H1 (cell line): ENCODE data around the gene DISP3. TPM values are rescaled to one million over a fixed set of nuclear protein-coding genes. Genes with fewer than 3 reads are reported as not detected.

ENCODE experiments used
- CTCF ChIA-PET: fragments of 300-600 bp; sonication (Branson Sonifier 250); formaldehyde crosslinking; loops from one replicate; lab custom pipeline; 2021; ENCODE audit not compliant: partially characterized antibody; lab: Charles Lee
- POLR2A ChIA-PET: fragments of 300-600 bp; sonication (Branson Sonifier 250); formaldehyde crosslinking; loops from one replicate; lab custom pipeline; 2021; ENCODE audit warnings: inconsistent platforms; ENCODE audit not compliant: partially characterized antibody; lab: Charles Lee
- DNase-seq, 2 experiments: peaks; one replicate each; pipeline versions ENCODE4 v3.0.0 to v3.0.0-alpha.2; 2010 to 2022; ENCODE audit warnings: low spot score in 2 of 2, low read depth in 1 of 2, mixed read lengths in 1 of 2
- FAIRE-seq: peaks from 2 replicates; lab custom pipeline; 2011; peaks lifted over from hg19 to GRCh38; lab: Jason Lieb, UNC
- H2AFZ ChIP-seq: 2 replicates; pipeline ENCODE4 v1.8.1; 2012; ENCODE audit warnings: low read length, inconsistent platforms
- H2AK5ac ChIP-seq: 2 replicates; pipeline ENCODE4 v1.6.1; 2013; ENCODE audit warnings: low read depth, low read length
- H2BK120ac ChIP-seq: replicated peaks from 2 replicates; pipeline ENCODE3; 2013; ENCODE audit warnings: low read depth, low read length, inconsistent platforms
- H2BK12ac ChIP-seq: 2 replicates; pipeline ENCODE4 v1.6.1; 2013; ENCODE audit warnings: low read depth, low read length
- H2BK15ac ChIP-seq: 2 replicates; pipeline ENCODE4 v1.6.1; 2013; ENCODE audit warnings: low read length
- H2BK20ac ChIP-seq: 2 replicates; pipeline ENCODE4 v1.6.1; 2013; ENCODE audit warnings: low read length
- H2BK5ac ChIP-seq: 2 replicates; pipeline ENCODE4 v1.6.1; 2013; ENCODE audit warnings: low read depth, low read length
- H3K14ac ChIP-seq: 2 replicates; pipeline ENCODE4 v1.6.1; 2013; ENCODE audit warnings: inconsistent platforms; ENCODE audit not compliant: insufficient read length
- H3K18ac ChIP-seq: 2 replicates; pipeline ENCODE4 v1.6.1; 2013; ENCODE audit warnings: low read length; ENCODE audit errors: extremely low read depth
- H3K23ac ChIP-seq: 2 replicates; pipeline ENCODE4 v1.6.1; 2013; ENCODE audit warnings: inconsistent platforms; ENCODE audit not compliant: insufficient read length
- H3K23me2 ChIP-seq: 2 replicates; pipeline ENCODE4 v1.6.1; 2013; ENCODE audit warnings: low read depth, low read length
- H3K27ac ChIP-seq: 2 replicates; pipeline ENCODE4 v1.6.1; 2011; ENCODE audit warnings: low read depth, low read length, inconsistent platforms
- H3K27me3 ChIP-seq, 4 experiments: replicated peaks in 1 of 4; 1 replicate in 1 of 4; 2 replicates in 3 of 4; pipeline versions ENCODE4 v1.6.1 to v1.8.1; 2011 to 2013; ENCODE audit warnings: low read length in 3 of 4, mild to moderate bottlenecking in 3 of 4, inconsistent platforms in 2 of 4, mixed read lengths in 2 of 4, moderate library complexity in 1 of 4; ENCODE audit not compliant: control insufficient read depth in 3 of 4, insufficient read depth in 3 of 4; ENCODE audit errors: extremely low read depth in 1 of 4
- H3K36me3 ChIP-seq, 4 experiments: 2 replicates each; pipeline versions ENCODE4 v1.6.1 to v1.8.1; 2011 to 2013; ENCODE audit warnings: mild to moderate bottlenecking in 4 of 4, low read length in 3 of 4, moderate library complexity in 2 of 4, control low read depth in 1 of 4, inconsistent platforms in 1 of 4; ENCODE audit not compliant: insufficient read depth in 4 of 4, control insufficient read depth in 2 of 4
- H3K4ac ChIP-seq: replicated peaks from 2 replicates; pipeline ENCODE3; 2013; ENCODE audit warnings: low read length, low read depth, mixed read lengths, inconsistent platforms; ENCODE audit not compliant: insufficient read length
- H3K4me1 ChIP-seq, 4 experiments: replicated peaks in 1 of 4; 1 replicate in 1 of 4; 2 replicates in 3 of 4; pipeline versions ENCODE4 v1.6.1 to v1.8.1; 2011 to 2013; ENCODE audit warnings: low read length in 3 of 4, inconsistent platforms in 2 of 4, mixed read lengths in 1 of 4; ENCODE audit not compliant: insufficient read depth in 4 of 4, control insufficient read depth in 3 of 4
- H3K4me2 ChIP-seq, 2 experiments: 2 replicates each; pipeline versions ENCODE4 v1.6.1 to v1.8.1; 2011 to 2013; ENCODE audit warnings: low read depth in 2 of 2, low read length in 2 of 2, control low read depth in 1 of 2, inconsistent platforms in 1 of 2, mild to moderate bottlenecking in 1 of 2; ENCODE audit not compliant: insufficient read depth in 1 of 2
- H3K4me3 ChIP-seq, 4 experiments: fragments of 200-600, 300-600 bp in 1 of 4; sonication (generic), shearing (Covaris generic), sonication (Bioruptor Twin) in 1 of 4; 2 replicates each; pipeline versions ENCODE4 v1.5.1 to v1.8.1; 2011 to 2016; ENCODE audit warnings: low read length in 4 of 4, low read depth in 3 of 4, control low read depth in 2 of 4, inconsistent platforms in 2 of 4, mild to moderate bottlenecking in 2 of 4, mixed read lengths in 1 of 4, moderate library complexity in 1 of 4; ENCODE audit not compliant: insufficient read depth in 2 of 4; ENCODE audit errors: extremely low read depth in 1 of 4
- H3K56ac ChIP-seq: replicated peaks from 2 replicates; pipeline ENCODE3; 2013; ENCODE audit warnings: low read depth, mild to moderate bottlenecking, mixed read lengths, low read length, inconsistent platforms; ENCODE audit not compliant: insufficient read length
- H3K79me1 ChIP-seq: 2 replicates; pipeline ENCODE4 v1.6.1; 2013; ENCODE audit warnings: low read depth, low read length, control low read depth
- H3K79me2 ChIP-seq, 2 experiments: 2 replicates each; pipeline versions ENCODE4 v1.6.1 to v1.8.1; 2012 to 2013; ENCODE audit warnings: low read length in 2 of 2, mild to moderate bottlenecking in 2 of 2, inconsistent platforms in 1 of 2; ENCODE audit not compliant: insufficient read depth in 2 of 2, control insufficient read depth in 1 of 2
- H3K9ac ChIP-seq, 4 experiments: replicated peaks in 1 of 4; 1 replicate in 1 of 4; 2 replicates in 3 of 4; pipeline versions ENCODE4 v1.6.1 to v1.8.1; 2011 to 2013; ENCODE audit warnings: low read depth in 3 of 4, low read length in 3 of 4, control low read depth in 2 of 4, mild to moderate bottlenecking in 2 of 4, moderate library complexity in 2 of 4, inconsistent platforms in 1 of 4; ENCODE audit errors: extremely low read depth in 1 of 4
- H3K9me3 ChIP-seq, 2 experiments: 2 replicates each; pipeline versions ENCODE4 v1.6.1 to v1.8.1; 2012 to 2013; ENCODE audit warnings: mild to moderate bottlenecking in 2 of 2, moderate library complexity in 2 of 2, control low read depth in 1 of 2, inconsistent platforms in 1 of 2, low read depth in 1 of 2, low read length in 1 of 2, mixed read lengths in 1 of 2; ENCODE audit not compliant: insufficient read depth in 2 of 2
- H4K20me1 ChIP-seq, 2 experiments: replicated peaks in 1 of 2; 2 replicates each; pipeline versions ENCODE3 to v1.8.1; 2011 to 2013; ENCODE audit warnings: inconsistent platforms in 2 of 2, low read length in 2 of 2, mild to moderate bottlenecking in 1 of 2; ENCODE audit not compliant: insufficient read depth in 2 of 2, control insufficient read depth in 1 of 2
- H4K5ac ChIP-seq: 2 replicates; pipeline ENCODE4 v1.6.1; 2013; ENCODE audit warnings: low read length, low read depth, mixed read lengths, inconsistent platforms; ENCODE audit not compliant: insufficient read length
- H4K8ac ChIP-seq: 2 replicates; pipeline ENCODE4 v1.8.0; 2013; ENCODE audit warnings: mild to moderate bottlenecking, moderate library complexity, low read length, inconsistent platforms; ENCODE audit not compliant: insufficient read depth; ENCODE audit errors: extremely low read depth
- H4K91ac ChIP-seq: replicated peaks from 2 replicates; pipeline ENCODE3; 2013; ENCODE audit warnings: low read length, mixed read lengths, inconsistent platforms; ENCODE audit not compliant: insufficient read length
- KDM4A ChIP-seq: IDR thresholded peaks from one replicate; pipeline ENCODE4 v1.7.1; 2012; ENCODE audit warnings: low read depth, mild to moderate bottlenecking, moderate library complexity, low read length, inconsistent platforms; ENCODE audit not compliant: severe bottlenecking
- SRF ChIP-seq: IDR thresholded peaks from 2 replicates; pipeline ENCODE4 v1.6.1; 2011; ENCODE audit warnings: mild to moderate bottlenecking, low read depth, low read length, moderate library complexity
- WGBS, 2 experiments: shearing (Covaris generic) in 1 of 2; methylation state at CpG; one replicate each; pipeline versions ENCODE4 v1.1.6 to v1.1.7; 2013 to 2015; ENCODE audit warnings: low lambda C conversion rate in 2 of 2, mixed read lengths in 2 of 2, inconsistent platforms in 1 of 2, low coverage in 1 of 2, missing lambda C conversion rate in 1 of 2; ENCODE audit not compliant: insufficient replicate concordance in 2 of 2, insufficient coverage in 1 of 2, insufficient read length in 1 of 2; ENCODE audit errors: extremely low coverage in 1 of 2, missing lambda C conversion rate in 1 of 2; 5-methylcytosine and 5-hydroxymethylcytosine counted together
- polyA plus RNA-seq, 7 experiments: library from polyadenylated mRNA; depleted of rRNA in 3 of 7; stranded (reverse) in 5 of 7; unstranded in 2 of 7; fragments of >200 nt in 5 of 7; fragments of 200-250 nt in 2 of 7; gene quantifications; 1 replicate in 5 of 7; 2 replicates in 1 of 7; 4 replicates in 1 of 7; pipeline versions ENCODE4 v1.2.1 to v1.2.3, GENCODE V29; 2011 to 2013; ENCODE audit warnings: missing spikeins in 2 of 7, mixed read lengths in 2 of 7
- total RNA-seq: library from RNA; stranded (reverse); fragmentation: NEBNext Ultra II Directional; extraction: Animal tissue kit (Norgen Biotek cat#: 25700); gene quantifications from 2 replicates; pipeline ENCODE4 v1.2.1, GENCODE V29; 2021

DISP3 gene
- total and polyA plus RNA-seq, 2 of the 8 experiments (the other 6 are each of a cell fraction or from before 2014, with no cell fraction given) = 3.4 to 4.6 TPM

DNA sequence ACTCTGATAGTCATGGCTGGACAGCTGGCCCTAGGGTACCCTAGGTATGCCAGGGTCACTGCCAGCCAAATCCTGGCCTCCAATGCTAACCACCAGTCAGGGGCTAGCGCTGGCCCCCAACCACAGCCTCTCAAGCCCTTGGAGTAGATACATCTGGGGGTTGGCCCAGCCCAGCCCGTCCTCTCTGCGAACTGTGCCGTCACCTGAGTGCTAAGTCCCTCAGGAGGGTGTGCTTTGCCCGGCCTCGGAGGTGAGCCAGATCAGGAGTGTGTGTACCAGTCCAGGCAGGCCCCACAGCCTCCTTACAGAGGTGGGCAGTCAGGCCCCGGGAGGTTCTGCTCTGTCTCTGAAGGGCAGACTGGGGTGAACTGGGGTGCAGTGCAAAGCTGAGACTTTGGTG, 34.0 kb upstream of the DISP3 start:
- H3K27ac ChIP-seq = no peak overlapping the region
- POLR2A ChIA-PET = no interaction called here
- TF ChIP-seq SRF (no peak), KDM4A (no peak)

More for the DNA sequence above, 34.0 kb upstream of the DISP3 start:
- Histone ChIP-seq H2BK5ac (no peak overlapping the region), H3K4ac (no peak overlapping the region), H3K18ac (no peak overlapping the region), H2AK5ac (no peak overlapping the region), H3K23ac (no peak overlapping the region), H2BK20ac (no peak overlapping the region), H3K4me1 (no peaks in the 10 kb centered on the region; a peak in 2 of 7 replicates), H2AFZ (no peak overlapping the region), H3K23me2 (no peaks in the 10 kb centered on the region; the same call in 1 of the 2 replicates), H2BK15ac (no peak overlapping the region), H4K5ac (no peak overlapping the region), H3K14ac (no peak overlapping the region), H2BK120ac (no peak overlapping the region), H3K9ac (no peak overlapping the region), H2BK12ac (no peak overlapping the region), H3K79me2 (no peaks in the 10 kb centered on the region), H3K4me3 (no peak overlapping the region), H3K9me3 (no peaks in the 10 kb centered on the region), H3K36me3 (no peaks in the 10 kb centered on the region), H3K56ac (no peak overlapping the region), H3K4me2 (no peak overlapping the region), H4K91ac (no peak overlapping the region), H4K8ac (no peak overlapping the region), H3K27me3 (0 out of 7 replicates have a peak, but pooled peaks cover 0 to 2% (median 0%) of the 10 kb centered on the region in 4 experiments), H4K20me1 (no peaks in the 10 kb centered on the region), H3K79me1 (no peaks in the 10 kb centered on the region)
- CTCF ChIA-PET = interaction anchor here (1.2 kb wide), 1 partner anchor 125 kb away, joined by 4 read pairs; no protein-coding TSS in a partner anchor
- 95% methylated on average over 7 of the region's 7 CpGs; no CpG with 5 or more reads in 1 of the 2 experiments for WGBS, 2 experiments
- FAIRE-seq (no peak), DNase-seq (no peak)
